DND-41 (cell line): ENCODE measurements around the gene MAGOHB.

Experiments used
- CTCF ChIP-seq: IDR thresholded peaks from 2 replicates; pipeline ENCODE4 v1.5.1; 2012; ENCODE audit warnings: borderline replicate concordance, low read length, moderate library complexity, mild to moderate bottlenecking; ENCODE audit not compliant: poor library complexity, severe bottlenecking; ENCODE audit errors: extremely low read depth
- EZH2 ChIP-seq: IDR thresholded peaks from 3 replicates; pipeline ENCODE4 v1.6.1; 2012; ENCODE audit warnings: borderline replicate concordance, low read depth, mild to moderate bottlenecking, moderate library complexity, low read length, inconsistent platforms; ENCODE audit not compliant: severe bottlenecking

- TF ChIP-seq CTCF (no peak), EZH2 (no peak)
These were observed 47.9 kb upstream of the MAGOHB start for GRCh38 chr12:10661338-10661737.
